Colonic mucosa (tissue), 4 donors: ENCODE measurements around the gene FSHR. TPM values are rescaled to one million over a fixed set of nuclear protein-coding genes. Genes with fewer than 3 reads are reported as not detected.

ENCODE experiments used
- DNase-seq: peaks from one replicate; pipeline ENCODE4 v3.0.0-alpha.2; 2020
- H3K27ac ChIP-seq: fragments of 200-600 bp; one replicate; pipeline ENCODE4 v1.8.0; 2021
- H3K27me3 ChIP-seq: fragments of 200-600 bp; one replicate; pipeline ENCODE4 v1.8.0; 2021
- H3K36me3 ChIP-seq: fragments of 200-600 bp; one replicate; pipeline ENCODE4 v1.8.0; 2021
- H3K4me1 ChIP-seq: fragments of 200-600 bp; one replicate; pipeline ENCODE4 v1.8.0; 2021; ENCODE audit warnings: mild to moderate bottlenecking
- H3K4me3 ChIP-seq: fragments of 200-600 bp; one replicate; pipeline ENCODE4 v1.8.0; 2021
- H3K9ac ChIP-seq, 2 donors: one replicate each; pipeline ENCODE4 v1.7.0; 2013; ENCODE audit warnings: control low read depth in 2 of 2, low read depth in 2 of 2, low read length in 2 of 2
- H3K9me3 ChIP-seq: fragments of 200-600 bp; one replicate; pipeline ENCODE4 v1.8.0; 2021
- CTCF ChIP-seq: fragments of 200-600 bp; IDR thresholded peaks from one replicate; pipeline ENCODE4 v1.8.0; 2022; ENCODE audit warnings: antibody characterized with exemption, mild to moderate bottlenecking
- intact Hi-C: fragments of 100-400 bp; cut with DNase I; formaldehyde crosslinking; loops from one replicate; pipeline ENCODE4 v1.14.1; 2022
- total RNA-seq, 2 donors: library from RNA; stranded (reverse); fragmentation: NEBNext Ultra II Directional in 1 of 2; extraction: Animal tissue kit (Norgen Biotek cat#: 25700) in 1 of 2; gene quantifications; one replicate each; pipeline ENCODE4 v1.2.1, GENCODE V29; 2021
- donor health status: healthy.
- donor health status: DM: no; HTN: no; CAD: no.
- donor health status: DM: no; HTN: no; CAD: no.

The FSHR gene
- total RNA-seq, 2 donors from 2014 or later, result not detected

GRCh38 chr2:49003201-49003600, 151.1 kb downstream of the FSHR start:
- H3K36me3 ChIP-seq, result no peaks in the 10 kb centered on the region
- H3K4me1 ChIP-seq, result no peaks in the 10 kb centered on the region
- no peak for TF ChIP-seq CTCF

GRCh38 chr2:49002750-49003149, 151.6 kb downstream of the FSHR start:
- H3K27ac ChIP-seq, result no peak overlapping the region
- H3K27me3 ChIP-seq, result no peaks in the 10 kb centered on the region
- no peaks in the 10 kb centered on the region for H3K9me3 ChIP-seq
- intact Hi-C loops, result no loop called here
- H3K4me3 ChIP-seq, result no peak overlapping the region
- no peak overlapping the region for H3K9ac ChIP-seq
- H3K36me3 ChIP-seq, result no peaks in the 10 kb centered on the region
- H3K4me1 ChIP-seq, result no peaks in the 10 kb centered on the region
- TF ChIP-seq CTCF, result no peak
- no peak for DNase-seq

More at GRCh38 chr2:49003201-49003600, 151.1 kb downstream of the FSHR start:
- no peak overlapping the region for H3K9ac ChIP-seq
- DNase-seq, result no peak
- H3K4me3 ChIP-seq, result no peak overlapping the region
- no peak overlapping the region for H3K27ac ChIP-seq
- no peaks in the 10 kb centered on the region for H3K9me3 ChIP-seq
- intact Hi-C loops, result no loop called here
- H3K27me3 ChIP-seq, result no peaks in the 10 kb centered on the region

GRCh38 chr2:49000695-49001094, 153.6 kb downstream of the FSHR start:
- no peak for DNase-seq
- Histone ChIP-seq H3K36me3 (no peaks in the 10 kb centered on the region), H3K4me1 (no peaks in the 10 kb centered on the region), H3K27me3 (no peaks in the 10 kb centered on the region), H3K9me3 (no peaks in the 10 kb centered on the region), H3K4me3 (no peak overlapping the region), H3K27ac (no peak overlapping the region), H3K9ac (no peak overlapping the region)
- no peak for TF ChIP-seq CTCF
- intact Hi-C loops, result no loop called here

GRCh38 chr2:48998449-48998848, 155.9 kb downstream of the FSHR start:
- no peak overlapping the region for H3K27ac ChIP-seq
- DNase-seq, result no peak
- no peaks in the 10 kb centered on the region for H3K9me3 ChIP-seq
- H3K36me3 ChIP-seq, result no peaks in the 10 kb centered on the region
- TF ChIP-seq CTCF, result no peak
- no peaks in the 10 kb centered on the region for H3K4me1 ChIP-seq
- H3K27me3 ChIP-seq, result no peaks in the 10 kb centered on the region
- no peak overlapping the region for H3K9ac ChIP-seq
- H3K4me3 ChIP-seq, result no peak overlapping the region
- intact Hi-C loops, result no loop called here

- H3K27ac ChIP-seq, result no peak overlapping the region
- TF ChIP-seq CTCF, result no peak
- no peaks in the 10 kb centered on the region for H3K36me3 ChIP-seq
- no peaks in the 10 kb centered on the region for H3K9me3 ChIP-seq
- no peaks in the 10 kb centered on the region for H3K4me1 ChIP-seq
- no peak overlapping the region for H3K9ac ChIP-seq
- no peaks in the 10 kb centered on the region for H3K27me3 ChIP-seq
- DNase-seq, result no peak
- no peak overlapping the region for H3K4me3 ChIP-seq
- intact Hi-C loops, result no loop called here
These were observed 160.7 kb downstream of the FSHR start for GRCh38 chr2:48993576-48993975.
